Mononuclear cell (primary cell): ENCODE data around the gene AK5. TPM values are rescaled to one million over a fixed set of nuclear protein-coding genes. Genes with fewer than 3 reads are reported as not detected.

Experiments
- H3K27me3 ChIP-seq: 2 replicates; pipeline ENCODE4 v1.6.0; 2011; ENCODE audit warnings: low read length, control low read depth; ENCODE audit not compliant: insufficient read depth
- H3K4me1 ChIP-seq: 2 replicates; pipeline ENCODE4 v1.5.1; 2011; ENCODE audit warnings: mild to moderate bottlenecking, low read length, control low read depth; ENCODE audit not compliant: insufficient read depth
- H3K4me3 ChIP-seq: 2 replicates; pipeline ENCODE4 v1.5.1; 2011; ENCODE audit warnings: mild to moderate bottlenecking, low read length, moderate library complexity
- H3K9me3 ChIP-seq: 2 replicates; pipeline ENCODE4 v1.5.1; 2011; ENCODE audit warnings: low read depth, mild to moderate bottlenecking, control low read depth, low read length
- total RNA-seq: library from RNA; depleted of rRNA; stranded (reverse); fragments of >200 nt; gene quantifications from one replicate; pipeline ENCODE4 v1.2.3, GENCODE V29; 2012

The AK5 gene
- total RNA-seq, 1 donor: 16.3 TPM

DNA sequence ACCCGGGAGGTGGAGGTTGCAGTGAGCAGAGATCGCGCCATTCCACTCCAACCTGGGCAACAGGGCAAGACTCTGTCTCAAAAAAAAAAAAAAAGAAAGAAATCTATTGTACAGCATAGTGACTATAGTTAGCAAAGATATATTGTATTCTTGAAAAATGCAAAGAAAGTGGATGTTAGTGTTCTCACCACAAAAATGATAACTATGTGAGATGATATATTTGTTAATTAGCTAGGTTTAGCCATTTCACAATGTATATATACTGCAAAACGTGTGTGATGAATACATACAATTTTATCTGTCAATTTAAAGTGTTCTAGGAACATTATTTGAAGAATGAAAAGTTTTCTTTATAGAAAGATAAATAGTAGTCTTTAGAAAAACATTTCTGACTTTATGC is 179.9 kb downstream of the AK5 start:
- no peaks in the 10 kb centered on the region for H3K9me3 ChIP-seq
- H3K4me1 ChIP-seq: peaks cover 9% of the 10 kb centered on the region
- no peaks in the 10 kb centered on the region for H3K27me3 ChIP-seq
- H3K4me3 ChIP-seq: no peak overlapping the region

- no peaks in the 10 kb centered on the region for H3K9me3 ChIP-seq
- no peaks in the 10 kb centered on the region for H3K27me3 ChIP-seq
- H3K4me3 ChIP-seq: no peak overlapping the region
- peaks cover 14% of the 10 kb centered on the region for H3K4me1 ChIP-seq
Observed at GRCh38 chr1:77463216-77463615, 181.4 kb downstream of the AK5 start.

GRCh38 chr1:77465139-77465538 is 183.3 kb downstream of the AK5 start:
- peaks cover 15% of the 10 kb centered on the region for H3K4me1 ChIP-seq
- H3K27me3 ChIP-seq: no peaks in the 10 kb centered on the region
- H3K9me3 ChIP-seq: no peaks in the 10 kb centered on the region
- no peak overlapping the region for H3K4me3 ChIP-seq

GRCh38 chr1:77465922-77466321 is 184.1 kb downstream of the AK5 start:
- Histone ChIP-seq H3K9me3 (no peaks in the 10 kb centered on the region), H3K4me3 (no peak overlapping the region), H3K27me3 (no peaks in the 10 kb centered on the region), H3K4me1 (peaks cover 15% of the 10 kb centered on the region)

- H3K4me3 ChIP-seq: no peak overlapping the region
Observed at GRCh38 chr1:77467021-77467595, 185.3 kb downstream of the AK5 start.

DNA sequence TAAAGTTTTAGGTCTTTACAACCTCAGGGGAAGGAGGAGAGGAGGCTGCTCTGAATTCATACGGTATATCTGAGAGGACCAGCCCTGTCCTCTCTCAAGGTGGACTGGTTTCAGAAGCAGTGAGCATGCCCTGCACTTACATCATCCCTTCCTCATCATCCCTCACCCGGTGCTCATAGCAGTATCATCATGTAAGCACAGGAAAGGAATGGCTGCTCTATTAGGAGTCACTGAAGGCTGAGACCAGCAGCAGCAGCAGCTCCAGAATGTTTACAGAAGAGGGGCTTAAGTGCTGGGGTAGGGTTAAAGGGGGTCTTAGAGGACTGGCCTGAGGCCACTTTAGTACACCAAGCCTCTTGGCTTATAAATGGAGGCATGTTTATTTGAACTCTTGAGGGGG is 185.9 kb downstream of the AK5 start:
- no peaks in the 10 kb centered on the region for H3K9me3 ChIP-seq
- H3K27me3 ChIP-seq: no peaks in the 10 kb centered on the region
- peaks cover 15% of the 10 kb centered on the region for H3K4me1 ChIP-seq
- H3K4me3 ChIP-seq: no peak overlapping the region

More at GRCh38 chr1:77467021-77467595, 185.3 kb downstream of the AK5 start:
- Histone ChIP-seq H3K4me1 (peaks cover 15% of the 10 kb centered on the region), H3K27me3 (no peaks in the 10 kb centered on the region), H3K9me3 (no peaks in the 10 kb centered on the region)

DNA sequence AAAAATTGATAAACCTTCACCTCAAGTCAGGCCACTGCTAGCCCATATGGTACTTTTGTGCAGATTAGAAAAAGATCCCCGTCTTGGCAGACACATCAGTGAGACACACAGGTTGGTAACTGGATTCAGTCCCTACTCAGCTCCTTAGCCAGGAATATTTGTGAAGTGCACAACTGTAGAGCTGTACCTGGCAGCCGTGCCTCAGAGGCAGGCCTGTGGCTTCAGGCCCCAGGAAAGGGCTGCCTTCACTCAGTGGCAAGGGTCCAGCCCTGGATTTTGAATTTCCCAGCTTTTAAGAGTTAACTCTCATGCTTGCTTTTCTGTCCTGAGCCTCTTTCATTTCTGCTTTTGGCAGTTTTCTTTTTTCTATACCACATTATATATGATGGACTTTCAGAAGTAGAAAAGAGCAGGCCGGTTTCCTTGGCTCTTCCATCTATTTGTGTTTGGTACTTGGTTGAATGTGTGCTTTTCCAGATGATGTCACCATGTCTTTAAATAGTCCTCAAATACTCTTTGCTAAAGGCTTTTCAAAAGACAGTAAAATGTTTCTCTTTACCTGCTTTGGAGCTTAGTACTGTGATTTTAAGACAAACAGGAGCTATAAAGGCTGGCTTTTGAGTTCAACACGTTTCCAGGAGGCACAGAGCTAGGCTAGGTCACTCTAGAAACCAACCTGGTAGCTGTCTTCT is 186.6 kb downstream of the AK5 start:
- Histone ChIP-seq H3K9me3 (no peaks in the 10 kb centered on the region), H3K4me3 (no peak overlapping the region), H3K4me1 (peaks cover 15% of the 10 kb centered on the region), H3K27me3 (no peaks in the 10 kb centered on the region)

GRCh38 chr1:77468949-77469710 is 187.3 kb downstream of the AK5 start:
- no peak overlapping the region for H3K4me3 ChIP-seq
- H3K27me3 ChIP-seq: no peaks in the 10 kb centered on the region
- peaks cover 15% of the 10 kb centered on the region for H3K4me1 ChIP-seq
- H3K9me3 ChIP-seq: no peaks in the 10 kb centered on the region

- no peaks in the 10 kb centered on the region for H3K27me3 ChIP-seq
- H3K4me1 ChIP-seq: peaks cover 21% of the 10 kb centered on the region
- H3K4me3 ChIP-seq: no peak overlapping the region
- no peaks in the 10 kb centered on the region for H3K9me3 ChIP-seq
Observed at GRCh38 chr1:77471691-77472090, 189.9 kb downstream of the AK5 start.

GRCh38 chr1:77473690-77474089 is 191.9 kb downstream of the AK5 start:
- peaks cover 26% of the 10 kb centered on the region for H3K4me1 ChIP-seq
- no peak overlapping the region for H3K4me3 ChIP-seq
- no peaks in the 10 kb centered on the region for H3K27me3 ChIP-seq
- H3K9me3 ChIP-seq: no peaks in the 10 kb centered on the region

DNA sequence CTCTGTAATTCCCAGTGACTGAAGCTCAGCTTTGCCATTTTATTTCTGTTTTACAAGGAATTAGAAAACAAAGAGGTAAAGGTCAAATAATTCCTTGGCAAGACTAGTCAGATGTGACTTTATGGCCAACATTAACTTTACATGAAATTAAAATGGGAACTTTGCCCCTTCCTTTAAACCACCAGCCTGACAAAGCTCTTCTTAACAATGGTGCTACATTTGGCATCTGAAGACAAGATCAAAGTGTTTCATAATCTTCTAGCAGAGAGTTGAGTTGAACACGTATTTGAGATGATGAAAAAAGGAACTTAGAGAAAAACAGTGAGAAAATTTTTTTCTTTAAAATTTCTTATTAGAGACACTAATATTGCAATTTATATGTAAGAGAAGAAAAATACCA is 193.8 kb downstream of the AK5 start:
- H3K9me3 ChIP-seq: no peaks in the 10 kb centered on the region
- H3K4me3 ChIP-seq: no peak overlapping the region
- no peaks in the 10 kb centered on the region for H3K27me3 ChIP-seq
- peaks cover 17% of the 10 kb centered on the region for H3K4me1 ChIP-seq

- Histone ChIP-seq H3K4me3 (no peak overlapping the region), H3K27me3 (no peaks in the 10 kb centered on the region)
Observed at GRCh38 chr1:77476475-77476874, 194.7 kb downstream of the AK5 start.

GRCh38 chr1:77484334-77484733 is 202.5 kb downstream of the AK5 start:
- H3K27me3 ChIP-seq: no peaks in the 10 kb centered on the region
- no peaks in the 10 kb centered on the region for H3K4me1 ChIP-seq
- H3K4me3 ChIP-seq: no peak overlapping the region
- H3K9me3 ChIP-seq: no peaks in the 10 kb centered on the region

More at GRCh38 chr1:77476475-77476874, 194.7 kb downstream of the AK5 start:
- no peaks in the 10 kb centered on the region for H3K9me3 ChIP-seq
- peaks cover 17% of the 10 kb centered on the region for H3K4me1 ChIP-seq

GRCh38 chr1:77484926-77485325 is 203.1 kb downstream of the AK5 start:
- Histone ChIP-seq H3K4me1 (no peaks in the 10 kb centered on the region), H3K27me3 (no peaks in the 10 kb centered on the region), H3K4me3 (no peak overlapping the region), H3K9me3 (no peaks in the 10 kb centered on the region)

DNA sequence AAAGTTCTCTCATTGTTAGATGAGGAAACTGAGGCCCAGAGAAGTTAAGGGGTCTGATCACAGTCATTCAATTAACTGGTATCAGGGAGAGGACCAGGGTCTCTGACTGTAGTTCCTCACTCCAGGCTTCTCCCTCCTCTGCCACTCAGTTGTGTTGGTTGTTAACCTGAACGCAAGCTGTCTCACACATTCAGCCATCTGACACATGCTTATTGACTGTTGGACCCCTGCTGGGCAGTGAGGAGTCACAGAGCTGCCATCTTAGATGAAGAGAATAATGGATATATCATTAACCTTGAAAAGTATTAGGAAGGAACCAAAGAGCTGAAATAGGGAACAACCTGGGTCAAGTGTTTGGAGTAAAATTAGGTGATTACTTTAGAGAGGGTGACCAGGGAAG is 205.8 kb downstream of the AK5 start:
- H3K9me3 ChIP-seq: no peaks in the 10 kb centered on the region
- H3K4me3 ChIP-seq: no peak overlapping the region
- H3K4me1 ChIP-seq: no peaks in the 10 kb centered on the region
- H3K27me3 ChIP-seq: no peaks in the 10 kb centered on the region
